Smooth muscle cell of the coronary artery (primary cell): ENCODE data around the gene LTBP1. TPM values are rescaled to one million over a fixed set of nuclear protein-coding genes. Genes with fewer than 3 reads are reported as not detected.

ENCODE experiments used
- total RNA-seq: library from RNA; depleted of rRNA; stranded (reverse); fragments of >200 nt; gene quantifications from 2 replicates; pipeline ENCODE4 v1.2.3, GENCODE V29; 2014; ENCODE audit warnings: low replicate concordance

Gene LTBP1, protein sequence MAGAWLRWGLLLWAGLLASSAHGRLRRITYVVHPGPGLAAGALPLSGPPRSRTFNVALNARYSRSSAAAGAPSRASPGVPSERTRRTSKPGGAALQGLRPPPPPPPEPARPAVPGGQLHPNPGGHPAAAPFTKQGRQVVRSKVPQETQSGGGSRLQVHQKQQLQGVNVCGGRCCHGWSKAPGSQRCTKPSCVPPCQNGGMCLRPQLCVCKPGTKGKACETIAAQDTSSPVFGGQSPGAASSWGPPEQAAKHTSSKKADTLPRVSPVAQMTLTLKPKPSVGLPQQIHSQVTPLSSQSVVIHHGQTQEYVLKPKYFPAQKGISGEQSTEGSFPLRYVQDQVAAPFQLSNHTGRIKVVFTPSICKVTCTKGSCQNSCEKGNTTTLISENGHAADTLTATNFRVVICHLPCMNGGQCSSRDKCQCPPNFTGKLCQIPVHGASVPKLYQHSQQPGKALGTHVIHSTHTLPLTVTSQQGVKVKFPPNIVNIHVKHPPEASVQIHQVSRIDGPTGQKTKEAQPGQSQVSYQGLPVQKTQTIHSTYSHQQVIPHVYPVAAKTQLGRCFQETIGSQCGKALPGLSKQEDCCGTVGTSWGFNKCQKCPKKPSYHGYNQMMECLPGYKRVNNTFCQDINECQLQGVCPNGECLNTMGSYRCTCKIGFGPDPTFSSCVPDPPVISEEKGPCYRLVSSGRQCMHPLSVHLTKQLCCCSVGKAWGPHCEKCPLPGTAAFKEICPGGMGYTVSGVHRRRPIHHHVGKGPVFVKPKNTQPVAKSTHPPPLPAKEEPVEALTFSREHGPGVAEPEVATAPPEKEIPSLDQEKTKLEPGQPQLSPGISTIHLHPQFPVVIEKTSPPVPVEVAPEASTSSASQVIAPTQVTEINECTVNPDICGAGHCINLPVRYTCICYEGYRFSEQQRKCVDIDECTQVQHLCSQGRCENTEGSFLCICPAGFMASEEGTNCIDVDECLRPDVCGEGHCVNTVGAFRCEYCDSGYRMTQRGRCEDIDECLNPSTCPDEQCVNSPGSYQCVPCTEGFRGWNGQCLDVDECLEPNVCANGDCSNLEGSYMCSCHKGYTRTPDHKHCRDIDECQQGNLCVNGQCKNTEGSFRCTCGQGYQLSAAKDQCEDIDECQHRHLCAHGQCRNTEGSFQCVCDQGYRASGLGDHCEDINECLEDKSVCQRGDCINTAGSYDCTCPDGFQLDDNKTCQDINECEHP (N-terminal part only)
- 258 and 326 TPM in 2 replicates for total RNA-seq

DNA sequence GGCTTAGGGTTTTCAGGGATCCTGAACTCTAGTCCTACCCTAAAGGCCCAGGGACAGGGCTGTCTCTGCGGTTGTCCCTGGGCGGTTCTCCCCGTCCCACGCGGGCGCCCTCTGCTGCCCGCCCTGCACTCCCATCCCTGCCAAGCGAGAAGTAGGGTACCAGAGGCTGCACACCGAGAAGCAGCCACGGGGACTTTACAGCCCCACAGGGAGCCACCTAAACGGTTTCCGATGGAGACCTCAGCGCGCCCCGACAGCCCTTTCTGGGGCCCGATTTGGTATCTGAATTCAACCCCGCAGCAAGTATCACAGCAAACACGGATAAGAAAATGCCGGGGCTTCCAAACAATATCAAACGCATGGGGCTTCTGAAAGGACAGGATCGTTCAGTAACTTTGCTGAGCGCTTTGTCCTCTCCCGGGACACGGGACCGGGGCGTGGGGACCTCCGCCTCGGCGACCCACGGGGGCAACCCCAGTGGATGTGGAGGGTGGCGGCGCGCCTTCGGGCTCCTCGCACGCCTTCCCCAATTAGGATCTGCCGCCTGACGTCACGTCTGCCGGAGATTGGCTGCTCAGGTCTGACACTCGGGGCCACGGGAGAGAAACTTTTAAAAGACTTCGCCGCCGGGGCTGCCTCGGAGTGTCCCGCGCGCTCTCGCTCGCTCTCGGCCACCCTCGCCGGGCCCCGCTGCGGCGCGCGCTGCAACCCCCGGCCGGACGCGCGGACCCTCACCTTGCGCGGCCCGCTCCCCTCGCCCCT is at the start of gene LTBP1:
TSS of gene LTBP1 (plus strand) at position 640 of the 762 bp plus-strand sequence. CDS start 372 bp downstream, outside the sequence.

